ENCODE measurements around the gene FRMD7.

The FRMD7 gene

GRCh38 chrX:132031867-132032266 lies 96.0 kb downstream of the FRMD7 start:
- DNase-seq = no peak

GRCh38 chrX:132030264-132030663 lies 97.6 kb downstream of the FRMD7 start:
- no peak for DNase-seq
